AG09309 (cell line): Measurements from ENCODE around the gene NLGN1.

Experiments used
- DNase-seq: peaks from one replicate; pipeline ENCODE4 v3.0.0-alpha.2; 2010; ENCODE audit warnings: low read depth
- H3K4me3 ChIP-seq: 2 replicates; pipeline ENCODE4 v1.5.1; 2011; ENCODE audit warnings: mild to moderate bottlenecking, low read depth, low read length, moderate library complexity; ENCODE audit not compliant: control insufficient read depth
- TF ChIP-seq, protein P1 (sequence below): IDR thresholded peaks from 2 replicates; pipeline ENCODE4 v1.5.1; 2011; ENCODE audit warnings: mild to moderate bottlenecking, low read depth, low read length, inconsistent platforms; ENCODE audit not compliant: insufficient read depth, control insufficient read depth; ENCODE audit errors: missing control alignments

Gene NLGN1

DNA sequence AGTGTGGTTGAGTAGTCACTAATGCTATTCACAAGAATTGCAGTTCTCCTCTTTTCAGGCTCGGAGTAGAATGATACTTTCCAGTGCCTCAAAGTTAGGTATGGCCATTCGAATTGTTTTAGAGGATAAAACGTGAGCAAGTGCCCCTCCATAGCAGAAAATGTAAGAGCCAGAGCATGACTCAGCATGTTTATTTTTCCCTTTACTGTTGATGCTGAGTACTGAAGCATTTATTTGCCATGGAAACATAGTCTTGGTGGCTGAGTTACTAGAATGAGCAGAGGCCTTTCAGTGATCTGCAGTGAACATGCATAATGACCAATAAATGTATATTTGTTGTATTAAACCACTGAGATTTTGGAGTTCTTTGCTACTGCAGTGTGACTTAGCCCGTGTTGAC lies 540.6 kb downstream of the NLGN1 start:
- DNase-seq = peak; percentile 10
- TF ChIP-seq, protein P1, sequence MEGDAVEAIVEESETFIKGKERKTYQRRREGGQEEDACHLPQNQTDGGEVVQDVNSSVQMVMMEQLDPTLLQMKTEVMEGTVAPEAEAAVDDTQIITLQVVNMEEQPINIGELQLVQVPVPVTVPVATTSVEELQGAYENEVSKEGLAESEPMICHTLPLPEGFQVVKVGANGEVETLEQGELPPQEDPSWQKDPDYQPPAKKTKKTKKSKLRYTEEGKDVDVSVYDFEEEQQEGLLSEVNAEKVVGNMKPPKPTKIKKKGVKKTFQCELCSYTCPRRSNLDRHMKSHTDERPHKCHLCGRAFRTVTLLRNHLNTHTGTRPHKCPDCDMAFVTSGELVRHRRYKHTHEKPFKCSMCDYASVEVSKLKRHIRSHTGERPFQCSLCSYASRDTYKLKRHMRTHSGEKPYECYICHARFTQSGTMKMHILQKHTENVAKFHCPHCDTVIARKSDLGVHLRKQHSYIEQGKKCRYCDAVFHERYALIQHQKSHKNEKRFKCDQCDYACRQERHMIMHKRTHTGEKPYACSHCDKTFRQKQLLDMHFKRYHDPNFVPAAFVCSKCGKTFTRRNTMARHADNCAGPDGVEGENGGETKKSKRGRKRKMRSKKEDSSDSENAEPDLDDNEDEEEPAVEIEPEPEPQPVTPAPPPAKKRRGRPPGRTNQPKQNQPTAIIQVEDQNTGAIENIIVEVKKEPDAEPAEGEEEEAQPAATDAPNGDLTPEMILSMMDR = no peak
- no peak overlapping the region for H3K4me3 ChIP-seq

DNA sequence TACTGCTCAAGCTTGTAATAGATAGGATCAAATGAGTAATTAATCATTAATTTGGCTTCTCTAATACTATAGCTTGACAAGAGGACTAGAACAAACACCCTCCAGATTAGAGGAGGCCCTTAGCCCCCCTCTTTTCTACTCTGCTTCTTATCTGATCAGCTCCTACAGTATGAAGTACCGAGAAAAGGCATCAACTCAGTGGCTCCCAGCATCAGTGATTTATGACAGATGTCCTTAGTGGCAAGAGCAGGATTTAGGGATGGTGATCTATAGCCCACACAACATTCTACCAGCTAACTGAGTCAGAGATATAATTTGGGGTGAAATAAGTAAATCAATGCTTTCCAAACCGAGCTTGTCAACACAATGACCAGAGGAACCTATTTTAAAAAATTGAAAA lies 541.1 kb downstream of the NLGN1 start:
- TF ChIP-seq, protein P1 = no peak
- DNase-seq = no peak

GRCh38 chr3:173939331-173939730 lies 541.8 kb downstream of the NLGN1 start:
- TF ChIP-seq, protein P1 = no peak
- H3K4me3 ChIP-seq = no peak overlapping the region
- DNase-seq = no peak

More for the DNA sequence above, 541.1 kb downstream of the NLGN1 start:
- H3K4me3 ChIP-seq = no peak overlapping the region

DNA sequence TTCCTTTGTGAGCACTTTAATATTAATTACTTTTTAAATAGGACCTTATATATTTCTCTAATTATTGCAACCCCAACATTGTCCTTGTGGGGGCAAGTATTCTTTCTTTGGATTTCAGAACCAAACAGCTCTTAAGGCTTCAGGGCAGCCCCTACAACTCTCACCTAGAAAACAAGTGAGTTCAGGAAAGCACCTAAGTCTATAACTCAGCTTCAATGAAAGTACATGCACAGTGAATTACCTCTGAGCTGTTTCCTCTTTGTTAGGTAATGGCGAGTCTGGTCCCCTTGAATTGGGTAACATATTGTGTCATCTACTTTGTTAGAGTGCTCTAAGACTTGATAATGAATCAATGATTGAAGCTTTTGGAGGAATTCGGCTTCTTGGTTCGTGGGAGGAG lies 545.7 kb downstream of the NLGN1 start:
- no peak overlapping the region for H3K4me3 ChIP-seq
- DNase-seq = no peak
- TF ChIP-seq, protein P1 = no peak

- no peak for DNase-seq
- H3K4me3 ChIP-seq = no peak overlapping the region
- TF ChIP-seq, protein P1 = no peak
Observed at GRCh38 chr3:173945170-173945569, 547.6 kb downstream of the NLGN1 start.

GRCh38 chr3:173945806-173946205 lies 548.3 kb downstream of the NLGN1 start:
- DNase-seq = no peak
- TF ChIP-seq, protein P1 = no peak
- no peak overlapping the region for H3K4me3 ChIP-seq

DNA sequence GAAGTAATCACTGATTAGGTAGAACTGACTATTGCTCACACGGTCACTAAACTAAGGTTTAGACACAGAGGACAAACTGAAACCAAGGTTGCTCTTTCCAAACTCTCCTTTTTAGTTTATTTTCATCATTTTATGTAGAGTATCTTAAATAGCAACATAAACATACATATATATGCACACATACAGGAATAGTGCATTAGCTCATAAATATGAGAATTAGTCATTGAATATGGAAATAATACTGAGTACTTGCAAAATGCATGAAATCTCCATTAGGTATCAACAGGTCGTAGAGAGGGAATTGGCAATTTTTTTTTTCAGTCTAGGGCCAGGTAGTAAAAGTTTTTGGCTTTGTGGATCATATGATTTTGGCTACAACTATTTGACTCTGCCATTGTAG lies 557.1 kb downstream of the NLGN1 start:
- TF ChIP-seq, protein P1 = no peak

More for the DNA sequence above, 557.1 kb downstream of the NLGN1 start:
- no peak overlapping the region for H3K4me3 ChIP-seq
- DNase-seq = no peak
